Right forelimb (tissue), 1 donor: ENCODE measurements around the gene NTN1.
"Not testable (repeated sequence)": the region's sequence is repeated elsewhere in the genome, so short reads cannot be mapped to it uniquely, and the experiment has no call there.

ENCODE experiments used
- DNase-seq: peaks from one replicate; pipeline ENCODE4 v3.0.0-alpha.2; 2018

NTN1 gene

DNA sequence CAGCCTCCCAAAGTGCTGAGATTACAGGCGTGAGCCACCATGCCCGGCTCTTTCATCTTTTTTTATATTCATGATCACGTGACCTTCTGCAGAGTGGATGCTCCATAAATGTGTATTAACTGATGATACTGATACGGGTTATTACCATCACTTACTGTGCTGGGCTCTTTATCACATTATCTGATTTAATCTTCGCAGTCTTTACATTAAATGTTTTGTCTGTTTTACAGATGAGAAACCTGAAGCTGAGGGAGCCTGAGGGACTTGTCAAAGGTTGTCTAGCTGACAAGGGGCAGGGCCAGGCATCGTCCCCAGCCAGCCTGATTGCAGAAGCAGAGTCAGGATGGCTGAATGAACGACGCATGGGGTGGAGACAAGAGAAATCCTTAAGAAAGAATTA lies 104.4 kb downstream of the NTN1 start:
- DNase-seq: no peak

DNA sequence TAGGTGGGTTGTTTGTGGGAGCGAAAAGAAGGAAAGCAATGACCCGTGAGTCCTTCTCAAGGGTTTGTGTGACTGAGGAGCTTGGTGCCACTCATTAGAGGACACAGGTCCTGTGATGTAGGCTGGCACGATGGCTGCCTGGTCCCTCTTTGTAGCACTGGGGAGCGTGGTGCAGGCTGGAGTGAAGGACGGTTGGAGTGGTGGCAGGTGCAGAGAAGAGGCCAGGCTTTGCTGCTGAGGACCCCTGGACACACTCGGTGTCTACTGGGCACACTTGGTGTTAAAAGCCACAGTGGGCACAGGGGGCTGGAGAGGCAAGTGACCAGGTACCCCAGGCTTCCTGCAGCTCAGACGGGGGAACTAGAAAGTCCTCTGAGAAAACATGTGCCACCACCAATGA lies 106.0 kb downstream of the NTN1 start:
- no peak for DNase-seq

DNA sequence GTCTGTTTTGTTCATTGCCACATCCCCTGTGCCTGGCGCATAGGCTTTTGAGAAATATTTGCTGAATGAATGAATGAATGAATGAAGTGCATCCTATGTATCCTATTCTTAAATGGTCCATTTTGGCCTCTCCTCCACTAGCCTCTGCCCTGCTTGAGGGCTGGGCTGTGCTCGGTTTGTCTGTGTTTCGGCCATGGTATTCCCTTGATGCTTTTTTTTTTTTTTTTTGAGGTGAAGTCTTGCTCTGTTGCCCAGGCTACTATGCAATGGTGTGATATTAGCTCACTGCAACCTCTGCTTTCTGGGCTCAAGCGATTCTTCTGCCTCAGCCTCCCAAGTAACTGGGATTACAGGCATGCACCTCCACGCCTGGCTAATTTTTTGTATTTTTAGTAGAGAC lies 110.1 kb downstream of the NTN1 start:
- DNase-seq: no peak

DNA sequence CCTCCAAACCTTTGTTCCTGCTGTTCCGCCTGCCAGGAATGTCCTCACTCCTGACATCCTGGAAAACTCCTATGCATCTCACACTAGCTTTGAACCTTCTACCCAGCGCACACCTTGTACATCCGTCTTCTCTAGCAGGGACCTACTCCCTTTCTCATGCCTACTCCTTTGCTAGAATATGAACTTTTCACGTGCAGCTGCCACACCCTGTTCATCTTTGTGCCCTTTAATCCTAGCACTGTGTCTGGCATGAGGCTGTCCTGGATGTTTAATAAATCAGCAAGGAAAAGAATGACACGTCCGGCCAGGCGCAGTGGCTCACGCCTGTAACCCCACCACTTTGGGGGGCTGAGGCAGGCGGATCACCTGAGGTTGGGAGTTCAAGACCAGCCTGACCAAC lies 111.0 kb downstream of the NTN1 start:
- DNase-seq: no peak

DNA sequence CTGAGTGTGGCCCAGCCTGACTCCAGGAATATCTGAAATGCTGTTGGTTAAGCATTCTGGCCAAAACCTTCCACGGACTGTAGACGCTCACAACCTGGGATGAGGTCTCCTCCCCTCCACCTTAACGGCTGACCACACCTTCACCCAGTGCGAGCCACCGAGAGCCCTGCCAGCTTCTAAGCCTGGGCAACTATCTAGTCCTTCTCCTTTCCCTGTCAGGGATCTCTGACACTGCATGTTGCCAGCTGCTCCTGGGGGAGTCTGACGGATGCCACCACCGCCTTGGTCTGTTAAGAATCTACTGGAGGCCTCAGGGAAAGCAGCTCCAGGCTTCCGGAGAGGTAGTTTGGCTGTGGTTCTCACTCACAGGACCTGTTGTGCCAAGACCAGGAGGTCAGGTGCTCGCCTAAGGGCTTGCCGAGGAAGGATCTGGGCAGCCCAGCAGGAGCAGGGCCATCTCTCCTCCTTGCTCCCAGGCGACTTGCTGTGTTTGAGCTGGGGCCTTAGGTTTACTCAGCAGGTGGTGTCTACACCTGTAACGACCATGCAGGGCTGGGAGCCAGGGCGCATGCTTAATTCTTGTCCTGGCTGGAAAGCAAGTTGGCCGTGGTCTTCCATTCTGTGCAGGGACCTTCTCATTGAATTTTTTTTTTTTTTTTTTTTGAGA lies 111.8 kb downstream of the NTN1 start:
- DNase-seq: no peak

DNA sequence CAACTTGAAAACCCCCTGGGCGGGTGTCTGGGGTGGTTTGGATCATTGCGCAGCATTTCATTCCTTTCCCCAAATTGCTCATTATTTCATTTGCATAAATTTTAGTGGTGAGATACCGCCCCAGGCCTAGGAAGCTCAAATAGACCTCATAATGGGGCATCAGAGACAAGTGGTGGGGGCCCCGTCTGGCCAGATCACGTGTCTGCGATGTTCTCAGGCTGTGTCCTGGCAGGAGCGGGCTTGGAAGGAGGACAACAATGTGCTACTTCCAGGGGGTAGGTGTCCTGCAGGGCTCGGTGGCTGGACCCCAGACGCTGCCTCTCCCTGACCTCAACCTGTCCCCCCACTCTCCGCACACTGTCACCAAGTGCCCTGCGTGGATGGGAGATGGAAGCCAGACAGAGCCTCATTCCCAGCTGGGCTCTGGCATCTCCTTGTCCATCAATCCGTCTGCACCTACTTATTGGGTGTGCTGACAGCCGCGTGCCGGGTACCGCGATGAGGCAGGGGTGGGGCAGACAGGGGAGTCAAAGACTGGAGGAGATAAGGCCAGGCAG lies 116.9 kb downstream of the NTN1 start:
- DNase-seq: no peak

DNA sequence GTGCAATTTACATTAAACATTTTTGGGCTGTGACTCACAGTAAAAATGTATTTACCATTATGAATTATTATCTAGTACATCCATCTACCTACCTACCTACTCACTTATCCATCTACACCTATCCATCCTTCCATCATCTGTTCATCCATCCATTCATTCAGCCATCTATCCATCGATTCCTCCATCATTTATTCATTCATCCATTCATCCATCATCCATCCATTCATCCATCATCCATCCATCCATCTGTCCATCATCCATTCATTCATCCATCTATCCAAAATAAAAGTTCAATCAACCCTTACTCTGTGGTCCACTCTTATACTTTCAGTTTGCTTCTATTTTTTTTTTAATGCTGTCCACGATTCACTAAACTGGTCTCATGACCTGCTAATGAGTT lies 118.4 kb downstream of the NTN1 start:
- no peak for DNase-seq

DNA sequence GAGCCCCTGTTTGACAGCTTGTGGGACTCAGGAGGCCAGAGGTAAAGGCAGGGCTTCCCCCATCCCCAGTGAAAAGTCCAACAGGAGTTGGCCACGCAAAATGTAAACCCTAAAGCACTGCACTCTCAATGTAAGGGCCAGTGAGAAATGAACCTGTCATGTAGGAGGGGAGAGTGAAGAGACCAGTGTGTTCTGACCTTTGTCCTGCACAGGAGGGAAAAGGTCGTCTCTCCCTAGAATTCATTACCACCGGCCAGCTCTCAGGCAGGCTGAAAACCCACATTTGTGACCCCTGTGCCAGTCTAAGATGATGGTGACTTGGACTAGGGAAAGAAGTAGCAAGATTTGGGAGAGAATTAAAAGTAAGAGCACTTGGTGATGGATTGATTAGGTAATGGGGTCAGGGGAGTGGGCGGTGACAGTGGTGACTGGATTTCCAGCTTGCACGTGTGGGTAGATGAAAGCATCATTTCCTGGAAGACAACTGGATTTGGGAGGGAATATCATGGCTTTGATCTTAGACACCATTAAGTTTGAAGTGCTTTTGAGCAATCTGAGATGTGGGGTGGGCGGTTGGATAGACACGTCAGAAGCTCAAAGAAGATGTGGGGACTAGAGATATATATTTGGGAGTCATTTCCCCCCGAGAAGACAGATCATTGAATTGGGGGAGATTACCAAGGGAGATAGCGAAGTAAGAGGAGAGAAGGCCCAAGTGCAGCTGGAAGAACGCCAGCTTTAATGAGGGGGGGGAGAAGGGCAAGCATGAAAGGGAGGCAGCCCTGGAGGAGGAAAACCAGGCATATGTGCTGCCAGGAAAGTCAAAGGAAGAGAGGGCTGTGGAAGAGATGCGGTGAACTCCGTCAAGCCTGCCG lies 119.5 kb downstream of the NTN1 start:
- no peak for DNase-seq

DNA sequence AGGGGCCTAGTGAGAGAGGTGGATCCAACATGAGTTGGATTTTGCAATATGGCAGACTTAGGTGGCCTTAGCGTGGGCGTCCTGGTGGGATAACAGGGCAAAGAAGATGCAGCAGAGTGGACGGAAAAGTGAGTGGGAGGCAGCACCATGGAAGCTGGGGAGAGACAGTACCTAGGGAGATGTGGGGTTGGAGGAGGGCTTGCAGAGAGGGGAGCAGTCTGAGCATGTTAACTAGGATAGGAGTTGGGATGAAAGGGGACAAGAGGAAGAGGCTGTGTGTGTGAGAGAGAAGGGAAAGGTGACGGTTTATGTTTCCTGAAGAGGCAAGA lies 120.1 kb downstream of the NTN1 start:
- DNase-seq: no peak

DNA sequence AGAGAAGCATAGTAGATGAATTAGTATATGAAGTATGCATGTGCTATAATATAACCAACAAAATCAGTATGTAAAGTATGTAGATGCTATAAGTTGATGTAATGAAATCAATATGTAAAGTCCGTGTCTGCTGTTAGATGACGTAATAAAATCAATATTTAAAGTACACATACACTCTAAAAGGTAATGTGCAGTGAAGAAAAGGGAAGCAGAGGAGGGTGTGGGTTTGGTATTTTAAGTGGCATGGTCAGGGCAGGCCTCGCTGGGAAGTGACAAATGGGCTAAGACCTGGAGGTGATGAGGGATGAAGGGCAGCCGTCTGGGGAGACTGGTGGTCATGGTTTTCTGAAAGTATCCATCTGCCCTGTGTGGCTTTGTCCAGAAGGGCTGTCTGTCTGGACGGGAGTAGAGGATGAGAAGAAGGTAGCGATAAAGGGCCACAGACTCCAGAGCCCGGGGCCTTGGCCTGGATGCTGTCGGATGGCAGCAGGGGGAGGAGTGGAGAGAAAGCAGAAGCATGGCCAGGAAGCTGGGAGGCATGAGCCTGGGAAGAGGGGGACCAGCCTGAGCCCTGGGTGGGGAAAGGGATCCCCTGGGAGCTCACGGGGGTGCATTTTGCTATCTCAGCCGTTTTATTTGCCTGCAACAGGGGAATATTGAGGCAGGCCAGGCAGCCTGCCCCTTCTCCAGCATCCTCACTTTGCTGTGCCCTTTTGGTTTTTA lies 121.6 kb downstream of the NTN1 start:
- DNase-seq: no peak

DNA sequence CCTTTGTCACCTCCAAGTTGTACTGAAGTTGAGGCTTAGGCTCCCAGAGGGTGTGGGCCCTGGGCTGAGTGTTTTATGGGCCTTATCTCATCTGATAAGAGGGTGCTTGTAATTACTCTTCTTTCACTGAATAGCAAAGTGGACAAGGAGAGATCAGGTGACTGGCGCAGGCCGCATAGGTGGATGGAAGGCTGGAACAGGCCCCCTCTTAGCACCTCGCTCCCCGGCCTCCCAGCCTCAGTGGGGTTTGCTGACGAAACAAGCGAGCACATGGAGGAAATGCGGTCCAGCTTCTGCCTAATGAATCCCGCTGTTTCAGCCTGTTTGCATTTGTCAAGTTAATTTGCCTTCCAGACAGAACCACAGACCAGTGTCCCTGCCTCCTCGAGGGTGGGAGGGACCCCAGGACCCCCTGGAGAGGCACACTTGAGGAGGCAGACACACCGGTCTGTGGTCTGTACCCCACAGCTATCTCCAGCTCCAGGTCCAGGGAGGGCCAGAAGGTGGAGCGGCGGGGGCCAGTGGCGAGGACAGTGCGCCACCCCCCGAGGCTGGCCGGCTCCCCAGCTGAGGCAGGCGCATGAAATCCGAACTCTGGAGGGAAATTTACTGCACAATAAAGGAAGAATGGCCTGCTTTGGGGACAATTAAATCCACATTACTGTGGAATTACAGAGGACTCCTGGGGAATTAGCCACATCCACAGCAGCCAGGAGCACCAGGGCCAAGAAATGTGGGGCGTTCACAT lies 123.4 kb downstream of the NTN1 start:
- DNase-seq: no peak

DNA sequence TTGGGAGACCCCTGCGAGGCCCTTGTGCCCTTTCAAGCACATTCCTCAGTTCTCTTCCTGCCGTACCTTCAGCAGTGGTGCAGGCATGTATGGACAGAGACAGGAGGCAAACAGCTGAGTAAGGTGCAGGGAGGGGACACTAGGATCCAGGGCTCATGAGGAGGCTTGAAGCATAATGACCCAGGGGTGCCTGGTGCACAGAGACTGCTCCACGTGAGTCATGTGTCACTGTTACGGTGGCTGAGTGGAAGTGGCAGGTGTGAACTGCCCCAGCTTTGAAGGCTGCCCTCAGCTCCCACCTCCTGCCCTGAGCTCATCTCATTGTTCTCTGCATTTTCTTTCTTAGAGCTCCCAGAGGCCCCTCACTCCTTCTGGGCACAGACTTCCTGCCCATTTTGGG lies 124.8 kb downstream of the NTN1 start:
- DNase-seq: no peak

DNA sequence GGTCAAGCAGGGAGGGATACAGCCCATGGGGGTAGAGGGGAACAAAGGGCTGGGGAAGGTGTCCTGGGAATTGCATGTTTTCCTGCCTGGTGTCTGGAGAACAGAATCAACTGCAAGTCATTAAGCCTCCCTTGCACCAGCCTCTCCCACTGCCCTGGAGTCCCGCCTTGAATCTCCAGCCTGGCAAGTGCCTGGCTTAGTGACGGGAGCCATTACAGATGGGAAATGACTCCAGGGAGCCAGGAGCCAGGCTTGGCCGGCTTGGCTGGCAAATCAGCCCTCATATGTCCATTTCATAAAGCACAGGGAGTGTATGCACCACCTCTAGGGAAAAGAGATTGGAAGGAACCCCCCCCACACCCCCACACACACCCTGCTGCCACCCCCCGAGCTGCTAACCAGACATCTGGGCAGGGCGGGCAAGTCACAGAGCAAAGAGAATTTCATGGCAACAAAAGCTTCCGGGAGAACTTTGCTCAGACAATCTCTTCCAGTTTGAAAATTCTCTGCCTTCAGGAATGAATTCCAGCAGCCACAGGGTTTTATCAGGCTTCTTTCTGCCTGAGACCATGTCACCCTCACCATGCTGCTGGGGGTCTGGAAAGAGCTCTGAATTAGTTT lies 127.7 kb downstream of the NTN1 start:
- no peak for DNase-seq

DNA sequence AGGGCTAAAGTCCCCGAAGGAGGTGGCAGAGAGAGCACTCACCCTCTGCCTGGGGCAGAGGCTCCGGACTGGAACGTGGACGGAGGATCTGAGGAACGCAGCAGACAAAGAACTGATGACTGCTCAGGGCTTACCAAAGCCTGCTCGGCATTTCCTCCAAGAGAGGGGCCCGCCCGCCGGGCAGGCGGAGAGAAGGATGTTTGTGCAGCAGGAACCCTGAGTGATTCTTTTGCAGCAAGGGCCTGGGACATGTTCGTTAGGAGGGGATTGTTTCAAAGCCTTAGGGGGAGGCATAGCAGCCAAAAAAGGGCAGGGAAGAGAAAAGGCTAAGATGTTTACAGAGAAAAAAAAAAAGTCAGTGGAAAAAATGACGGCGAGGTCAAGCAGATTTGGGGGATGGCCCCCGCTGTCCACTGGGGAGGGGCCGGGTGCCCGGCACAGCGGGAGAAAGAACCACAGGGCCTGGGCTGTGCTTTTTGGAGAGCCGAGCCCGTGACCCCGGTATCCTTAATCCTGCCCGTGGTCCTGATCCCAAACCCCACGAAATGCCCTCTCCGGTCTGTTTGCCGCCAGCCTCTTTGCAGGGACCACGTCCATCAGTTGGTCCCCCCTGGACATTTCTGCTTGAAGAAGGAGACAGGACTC lies 129.3 kb downstream of the NTN1 start:
- no peak for DNase-seq

DNA sequence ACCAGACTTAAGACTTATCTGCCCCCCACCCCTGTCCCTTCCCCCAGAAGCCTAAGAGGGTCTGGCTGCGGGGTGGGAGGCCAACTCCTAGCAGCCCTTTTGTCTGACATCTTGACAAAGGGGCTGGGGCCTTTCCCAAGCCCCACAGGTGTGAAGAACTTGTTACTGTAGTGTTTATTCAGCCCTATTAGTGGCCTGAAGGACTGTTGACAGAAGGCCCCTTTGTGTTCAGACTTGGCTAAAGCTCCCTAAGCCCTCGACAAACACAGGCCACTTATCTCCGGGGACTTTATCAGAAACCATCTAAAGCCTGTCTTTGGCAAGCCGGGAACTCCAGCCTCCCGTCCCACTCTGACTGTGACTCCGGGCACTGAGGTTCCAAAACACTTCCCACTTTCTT lies 129.8 kb downstream of the NTN1 start:
- DNase-seq: no peak

DNA sequence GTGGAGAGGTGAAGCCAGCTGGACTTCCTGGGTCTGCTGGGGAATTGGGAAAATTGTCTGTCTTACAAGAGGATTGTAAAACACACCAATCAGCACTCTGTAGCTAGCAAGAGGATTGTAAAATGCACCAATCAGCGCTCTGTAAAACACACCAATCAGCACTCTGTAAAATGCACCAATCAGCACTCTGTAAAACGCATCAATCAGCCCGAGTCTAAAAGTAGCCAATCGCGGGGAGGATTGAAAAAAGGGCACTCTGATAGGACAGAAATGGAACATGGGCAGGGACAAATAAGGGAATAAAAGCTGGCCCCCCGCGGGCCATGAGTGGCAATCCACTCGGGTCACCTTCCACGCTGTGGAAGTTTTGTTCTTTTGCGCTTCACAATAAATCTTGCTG lies 130.4 kb downstream of the NTN1 start:
- DNase-seq: not testable (repeated sequence)

DNA sequence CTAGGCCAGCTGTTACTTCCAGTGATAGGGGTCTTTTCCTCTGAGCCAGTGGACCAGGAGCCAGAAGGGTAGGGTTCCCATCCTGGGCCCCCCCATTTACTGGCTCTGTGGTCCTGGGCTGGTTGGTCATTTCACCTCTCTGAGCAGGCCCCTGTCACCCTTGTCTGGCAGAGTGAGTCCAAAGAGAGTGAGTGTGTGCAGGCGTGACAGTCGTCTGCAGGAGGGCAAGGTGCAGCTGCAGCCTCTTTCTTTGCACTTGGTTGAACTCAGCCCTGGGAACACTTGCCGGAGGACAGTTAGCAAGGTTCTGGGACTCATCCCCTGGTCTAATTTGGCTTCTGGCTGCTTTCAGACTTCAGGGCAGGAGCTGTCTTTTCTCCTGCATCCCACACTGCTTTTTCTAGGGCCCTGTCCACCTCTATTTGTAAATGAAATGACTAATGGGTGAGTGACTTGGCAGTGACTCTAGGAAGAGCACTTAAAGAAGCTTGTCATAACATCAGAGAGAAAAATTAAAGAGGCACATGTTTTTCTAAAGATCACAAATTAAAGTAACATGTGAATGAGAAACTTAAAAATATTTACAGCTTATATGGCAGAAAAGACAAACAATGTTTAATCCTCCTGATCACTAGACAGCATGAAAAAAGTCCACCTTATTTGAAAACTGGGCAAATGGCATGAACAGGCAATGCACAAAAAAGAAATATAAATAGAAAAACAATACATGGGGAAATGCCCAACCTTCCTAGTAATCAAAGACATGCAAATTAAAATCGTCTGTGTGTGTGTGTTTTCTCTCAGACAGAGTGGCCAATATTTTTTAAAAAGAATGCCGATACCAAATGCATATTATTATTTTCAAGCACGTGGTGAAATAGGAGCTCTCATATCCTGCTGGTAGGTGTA lies 137.5 kb downstream of the NTN1 start:
- DNase-seq: no peak

DNA sequence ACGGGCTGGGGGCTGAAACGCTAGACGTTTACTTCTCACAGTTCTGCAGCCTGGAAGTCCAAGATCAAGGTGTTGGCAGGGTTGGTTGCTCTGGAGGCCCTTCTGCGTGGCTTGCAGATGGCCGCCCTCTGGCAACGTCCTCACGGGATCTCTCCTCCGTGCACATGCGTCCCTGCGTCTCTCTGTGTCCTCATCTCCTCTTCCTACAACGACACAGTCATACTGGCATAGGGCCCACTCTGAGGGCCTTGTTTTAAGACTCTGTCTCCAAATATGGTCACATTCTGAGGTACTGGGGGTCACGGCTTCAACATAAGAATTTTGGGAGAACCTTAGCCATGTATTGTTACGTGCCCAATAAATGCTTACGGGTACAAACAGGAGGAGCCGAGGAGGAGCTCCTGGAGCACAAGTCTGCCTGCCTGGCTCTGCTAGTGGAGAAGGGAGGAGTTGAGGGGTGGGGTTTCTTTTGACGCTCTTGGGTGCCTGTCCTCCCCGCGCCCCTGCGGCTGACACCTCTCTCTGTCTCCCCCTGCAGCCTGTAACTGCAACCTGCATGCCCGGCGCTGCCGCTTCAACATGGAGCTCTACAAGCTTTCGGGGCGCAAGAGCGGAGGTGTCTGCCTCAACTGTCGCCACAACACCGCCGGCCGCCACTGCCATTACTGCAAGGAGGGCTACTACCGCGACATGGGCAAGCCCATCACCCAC lies 141.1 kb downstream of the NTN1 start:
- no peak for DNase-seq

DNA sequence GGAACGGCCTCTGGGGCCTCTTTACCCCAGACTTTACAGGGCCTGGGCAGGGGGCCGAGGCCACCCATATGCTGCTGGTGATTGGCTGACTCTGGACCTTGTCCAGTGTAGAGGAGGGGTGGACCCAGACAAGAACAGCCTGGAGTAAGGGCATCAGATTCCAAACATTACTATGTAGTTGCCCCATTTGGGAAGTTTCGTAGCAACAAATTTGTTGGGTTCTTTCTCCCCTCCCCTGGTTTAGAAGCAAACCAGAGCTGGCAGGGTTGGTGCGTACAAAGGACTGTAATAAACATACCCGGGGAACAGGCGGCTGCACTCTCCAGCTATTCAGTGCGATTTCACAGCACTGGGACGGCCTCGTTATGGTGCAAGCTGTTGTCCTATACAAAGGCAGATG lies 145.5 kb downstream of the NTN1 start:
- DNase-seq: no peak

DNA sequence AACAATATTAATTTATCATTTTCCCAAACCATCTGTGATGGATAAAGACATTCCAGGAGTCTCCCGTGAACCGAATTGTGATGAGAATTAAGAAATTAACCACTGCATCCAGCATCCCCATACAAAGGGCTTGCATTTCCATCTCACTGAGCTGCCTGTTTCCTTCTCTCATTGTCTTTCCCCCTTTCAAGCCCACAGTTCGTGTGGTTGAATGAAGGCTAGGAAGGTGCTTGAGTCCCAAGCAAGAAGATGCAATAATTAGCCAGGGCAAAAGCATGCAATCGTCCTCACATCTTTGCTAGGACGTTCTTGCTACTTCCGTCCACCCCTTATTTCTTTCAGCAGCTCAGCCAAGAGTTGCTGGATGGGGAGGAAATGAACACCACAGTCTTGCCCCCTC lies 146.1 kb downstream of the NTN1 start:
- no peak for DNase-seq
